GM21717 (cell line): ENCODE measurements around the gene CBY3.
A peak's percentile ranks its signal among the peaks of the same experiment; 100 is the strongest.
"Not testable (repeated sequence)": the region's sequence is repeated elsewhere in the genome, so short reads cannot be mapped to it uniquely, and the experiment has no call there.

Source experiments
- ATAC-seq: cut with Tn5 transposase; IDR thresholded peaks from one replicate; pipeline ENCODE4 v1.9.1; 2021; ENCODE audit warnings: mild to moderate bottlenecking, moderate library complexity; ENCODE audit not compliant: unreplicated experiment

The CBY3 gene

GRCh38 chr5:179680780-179681401, at the start of gene CBY3:
Gene CBY3, minus strand, starts transcription at chr5:179681034. Its CDS starts 116 bp downstream, at chr5:179680918.
- no peak for ATAC-seq

- ATAC-seq, result no peak
These were observed 49.5 kb upstream of the CBY3 start for GRCh38 chr5:179730356-179730755.

GRCh38 chr5:179729727-179730126, 48.9 kb upstream of the CBY3 start:
- ATAC-seq, result no peak

GRCh38 chr5:179729303-179729702, 48.5 kb upstream of the CBY3 start:
- no peak for ATAC-seq

GRCh38 chr5:179727106-179727505, 46.3 kb upstream of the CBY3 start:
- ATAC-seq, result no peak

GRCh38 chr5:179724163-179724562, 43.3 kb upstream of the CBY3 start:
- no peak for ATAC-seq

GRCh38 chr5:179720222-179720621, 39.4 kb upstream of the CBY3 start:
- no peak for ATAC-seq

GRCh38 chr5:179716286-179716685, 35.5 kb upstream of the CBY3 start:
- no peak for ATAC-seq

- ATAC-seq, result no peak
These were observed 19.6 kb upstream of the CBY3 start for GRCh38 chr5:179700401-179700918.

GRCh38 chr5:179699616-179700237, 18.9 kb upstream of the CBY3 start:
- peak; percentile 19 for ATAC-seq

- ATAC-seq, result peak; percentile 11
These were observed 18.2 kb upstream of the CBY3 start, which contains the start of gene CANX for GRCh38 chr5:179698935-179699615. Gene CANX, plus strand, starts transcription at chr5:179698967. Its CDS starts 6,715 bp downstream, at chr5:179705682.

- peak; percentile 92 for ATAC-seq
These were observed 17.4 kb upstream of the CBY3 start for GRCh38 chr5:179697993-179698934.

GRCh38 chr5:179697543-179697942, 16.7 kb upstream of the CBY3 start:
- not testable (repeated sequence) for ATAC-seq

GRCh38 chr5:179697108-179697507, 16.3 kb upstream of the CBY3 start:
- no peak for ATAC-seq

GRCh38 chr5:179696603-179697002, 15.8 kb upstream of the CBY3 start:
- ATAC-seq, result no peak

- ATAC-seq, result no peak
These were observed 13.7 kb upstream of the CBY3 start for GRCh38 chr5:179694561-179694960.

- ATAC-seq, result not testable (repeated sequence)
These were observed 8.4 kb upstream of the CBY3 start for GRCh38 chr5:179689212-179689611.

- no peak for ATAC-seq
These were observed 637 bp downstream of the CBY3 start for GRCh38 chr5:179680014-179680779.

GRCh38 chr5:179679014-179679674, 1.7 kb downstream of the CBY3 start:
- ATAC-seq, result peak; percentile 31
